Epithelial cell of alveolus of lung (primary cell): ENCODE results near the gene ABCD1. TPM values are rescaled to one million over a fixed set of nuclear protein-coding genes. Genes with fewer than 3 reads are reported as not detected.

Source experiments
- total RNA-seq: library from RNA; depleted of rRNA; stranded (reverse); fragments of >200 nt; gene quantifications from 2 replicates; pipeline ENCODE4 v1.2.1, GENCODE V29; 2015

ABCD1 gene
- 14.0 and 14.5 TPM in 2 replicates for total RNA-seq

DNA sequence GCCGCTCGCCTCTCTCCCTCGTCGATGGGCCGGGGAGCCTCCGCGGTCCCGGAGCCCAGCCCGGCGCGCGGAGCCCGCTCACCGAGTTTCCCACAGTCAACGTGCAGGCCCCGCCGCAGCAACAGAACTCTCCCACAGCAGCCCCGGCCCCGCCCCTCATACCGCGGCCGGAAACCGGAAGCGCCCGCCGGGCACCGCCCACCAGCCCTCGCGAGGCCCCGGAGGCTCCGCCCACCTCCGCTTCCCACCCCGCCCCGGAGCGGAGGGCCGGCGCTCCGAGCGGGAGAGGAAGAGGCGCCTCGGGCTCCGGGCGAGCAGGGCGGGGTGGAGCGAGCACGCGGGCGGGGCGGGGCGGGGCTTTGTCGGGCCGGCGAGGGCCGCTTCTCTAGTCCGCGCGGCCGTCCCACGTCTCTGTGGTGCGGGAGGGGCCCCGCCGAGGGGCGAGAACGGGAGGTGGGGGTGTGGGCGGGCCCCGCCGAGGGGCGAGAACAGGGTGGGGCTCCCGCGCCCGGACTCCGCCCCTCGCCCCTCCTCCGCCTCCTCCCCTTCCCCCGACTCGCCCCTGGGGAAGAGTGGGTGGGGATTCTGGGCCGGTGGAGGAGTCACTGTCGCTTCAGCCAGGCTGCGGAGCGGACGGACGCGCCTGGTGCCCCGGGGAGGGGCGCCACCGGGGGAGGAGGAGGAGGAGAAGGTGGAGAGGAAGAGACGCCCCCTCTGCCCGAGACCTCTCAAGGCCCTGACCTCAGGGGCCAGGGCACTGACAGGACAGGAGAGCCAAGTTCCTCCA is at the start of gene ABCD1, which contains the start of gene BCAP31:
Gene ABCD1 (plus strand): TSS at position 605 of the 787 bp plus-strand sequence. CDS start 411 bp downstream, outside the sequence.
Gene BCAP31 (minus strand): TSS at position 136 of the 787 bp plus-strand sequence. CDS start 1,143 bp downstream, outside the sequence.

DNA sequence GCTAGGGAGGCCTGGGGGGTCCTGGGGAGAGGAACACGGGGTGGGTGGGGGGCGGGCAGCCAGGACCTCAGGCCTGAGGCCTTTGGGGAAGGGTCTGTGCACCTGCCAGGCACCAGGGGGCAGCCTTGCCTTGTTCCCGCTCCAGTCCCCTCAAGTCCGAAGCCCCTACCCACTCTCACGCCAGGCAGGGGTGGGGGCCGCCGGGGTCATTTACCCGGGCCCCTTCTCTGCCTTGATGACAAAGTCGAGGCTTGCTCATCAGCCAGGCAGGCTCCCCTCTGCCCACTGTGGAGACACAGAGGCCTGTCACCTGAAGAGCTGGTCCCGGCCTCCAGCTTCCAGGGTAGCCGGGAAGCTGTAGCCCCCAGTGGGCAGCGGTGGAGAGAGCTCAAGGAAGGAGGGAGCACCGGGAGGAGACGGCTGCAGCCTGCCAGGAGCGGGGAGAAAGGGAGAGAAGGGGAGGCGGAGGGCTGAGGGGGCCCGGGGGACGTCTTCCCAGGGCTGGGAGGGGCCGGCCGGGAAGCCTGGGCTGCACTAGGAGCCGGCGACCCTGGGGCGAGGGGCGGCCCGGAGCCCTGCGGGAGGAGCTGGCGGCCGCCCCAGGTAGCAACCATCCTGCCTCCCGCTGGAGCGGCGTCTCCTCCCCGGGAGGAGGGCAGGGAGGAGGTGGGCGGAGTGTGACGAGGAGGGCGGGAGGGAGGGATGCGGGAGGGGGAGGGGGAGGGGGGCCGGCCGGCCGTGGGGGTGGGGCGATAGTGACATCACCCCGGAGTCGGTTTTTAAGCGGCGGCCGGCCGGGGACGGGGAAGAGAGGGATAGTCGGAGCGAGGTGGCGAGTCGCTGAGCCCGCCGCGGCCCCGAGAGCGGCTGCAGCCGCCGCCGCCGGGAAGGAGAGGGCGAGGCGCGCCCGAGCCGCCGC is 37.3 kb upstream of the ABCD1 start, which contains the start of gene SLC6A8:
Gene SLC6A8 (plus strand): TSS at position 806 of the 919 bp plus-strand sequence. CDS start 649 bp downstream, outside the sequence.

DNA sequence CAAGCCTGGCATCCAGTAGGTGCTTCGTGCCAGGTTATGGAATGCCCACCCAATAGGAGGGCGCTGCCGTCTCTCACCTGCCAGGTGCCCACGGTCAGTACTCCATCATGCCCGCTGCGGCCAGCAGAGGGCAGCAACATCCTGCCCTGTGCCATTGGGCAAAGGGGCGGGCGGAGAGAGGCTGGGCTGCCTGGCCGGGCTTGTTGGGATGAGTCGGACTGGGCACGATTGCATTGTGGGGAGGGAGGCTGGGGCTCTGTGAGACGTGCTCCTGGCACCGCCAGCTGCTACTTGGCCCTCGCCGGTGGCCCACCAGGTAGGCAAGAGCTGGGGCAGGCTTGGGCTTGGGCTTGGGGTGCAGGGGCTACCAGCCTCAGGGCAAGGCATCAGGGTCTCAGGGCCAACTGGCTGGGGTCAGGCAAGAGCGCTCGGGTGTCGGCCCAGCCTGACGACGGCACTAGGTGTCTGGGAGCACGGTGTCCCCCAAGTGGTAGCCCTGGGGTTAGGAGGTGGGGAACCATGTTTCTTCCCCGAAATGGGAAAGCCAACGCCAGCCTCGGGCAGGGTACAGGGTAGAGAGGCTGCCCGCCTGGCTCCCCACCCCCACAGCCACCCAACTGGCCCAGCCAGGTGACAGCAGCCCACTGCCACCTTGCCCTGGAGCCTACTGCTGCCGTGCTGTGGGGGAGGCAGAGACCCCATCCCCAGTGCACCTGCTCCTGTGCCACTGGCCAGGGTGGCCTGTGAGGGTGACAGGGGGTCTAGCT is 39.5 kb downstream of the ABCD1 start, which contains the start of gene PLXNB3:
Gene PLXNB3 (plus strand): TSS at position 261 of the 767 bp plus-strand sequence. CDS start 1,287 bp downstream, outside the sequence.

DNA sequence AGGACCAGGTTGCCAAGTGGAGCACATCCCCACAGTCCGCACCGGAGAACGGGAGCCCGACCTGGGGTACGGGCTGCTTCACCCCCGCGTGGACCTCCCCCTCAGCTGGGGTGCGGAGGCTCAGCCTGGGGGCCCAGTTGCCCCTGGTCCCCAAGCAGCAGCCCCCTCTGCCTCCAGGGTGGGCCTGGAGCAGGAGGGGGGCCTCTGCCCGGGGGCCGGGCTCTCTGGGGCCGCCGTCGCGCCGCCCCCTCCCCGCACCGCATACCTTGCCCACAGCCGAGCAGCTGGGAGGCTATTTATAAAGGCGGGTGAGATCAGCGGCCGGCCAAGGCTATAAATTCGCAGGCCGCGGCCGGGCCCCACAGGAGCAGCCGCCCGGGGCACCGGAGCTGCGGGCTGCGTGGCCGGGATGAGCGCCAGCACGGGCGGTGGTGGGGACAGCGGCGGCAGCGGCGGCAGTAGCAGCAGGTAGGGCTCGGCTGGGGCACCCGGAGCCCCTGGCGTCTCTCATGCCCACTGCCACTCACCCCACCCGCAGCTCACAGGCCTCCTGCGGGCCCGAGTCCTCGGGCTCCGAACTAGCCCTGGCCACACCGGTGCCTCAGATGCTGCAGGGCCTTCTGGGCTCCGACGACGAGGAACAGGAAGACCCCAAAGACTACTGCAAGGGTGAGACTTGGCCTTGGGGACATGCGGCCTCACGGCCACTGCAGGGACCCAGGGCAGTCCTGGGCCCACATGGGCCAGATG is 56.2 kb downstream of the ABCD1 start, which contains the start of gene SRPK3:
Gene SRPK3 (plus strand): TSS at position 364 of the 750 bp plus-strand sequence. CDS start 46 bp downstream, at position 410.

Other genes with a start within 250 kb of the ABCD1 start
- gene BGN, start 229.9 kb upstream of the ABCD1 start, total RNA-seq, result 37.9 and 67.1 TPM in 2 replicates
- gene ATP2B3, start 207.2 kb upstream of the ABCD1 start, total RNA-seq, result not detected in 2 replicates
- gene CCNQ, start 125.7 kb upstream of the ABCD1 start, total RNA-seq, result 20.4 and 40.1 TPM in 2 replicates
- gene DUSP9, start 77.7 kb upstream of the ABCD1 start, total RNA-seq, result 0.32 and 0.39 TPM in 2 replicates
- gene PNCK, start 51.0 kb upstream of the ABCD1 start, total RNA-seq, result 2.0 TPM in 1 of 2 replicates, not detected in the other
- 9.1 and 29.3 TPM in 2 replicates for gene SLC6A8, start 36.9 kb upstream of the ABCD1 start, total RNA-seq
- gene BCAP31, start 469 bp upstream of the ABCD1 start, total RNA-seq, result 76.3 and 111 TPM in 2 replicates
- 1.4 and 4.2 TPM in 2 replicates for gene PLXNB3, start 39.4 kb downstream of the ABCD1 start, total RNA-seq
- gene SRPK3, start 56.2 kb downstream of the ABCD1 start, total RNA-seq, result 0.13 and 0.24 TPM in 2 replicates
- gene IDH3G, start 69.5 kb downstream of the ABCD1 start, total RNA-seq, result 84.3 and 112 TPM in 2 replicates
- 302 and 438 TPM in 2 replicates for gene SSR4, start 69.8 kb downstream of the ABCD1 start, total RNA-seq
- gene PDZD4, start 105.7 kb downstream of the ABCD1 start, total RNA-seq, result 0.39 and 0.48 TPM in 2 replicates
- gene L1CAM, start 161.3 kb downstream of the ABCD1 start, total RNA-seq, result 0.56 and 1.8 TPM in 2 replicates
- gene AVPR2, start 179.8 kb downstream of the ABCD1 start, total RNA-seq, result not detected in 2 replicates
- 1.6 and 6.7 TPM in 2 replicates for gene ARHGAP4, start 201.4 kb downstream of the ABCD1 start, total RNA-seq
- gene NAA10, start 210.2 kb downstream of the ABCD1 start, total RNA-seq, result 81.6 and 104 TPM in 2 replicates
- gene RENBP, start 219.8 kb downstream of the ABCD1 start, total RNA-seq, result 0.52 and 3.3 TPM in 2 replicates
- 35.6 and 45.3 TPM in 2 replicates for gene HCFC1, start 247.0 kb downstream of the ABCD1 start, total RNA-seq
- 6.5 and 6.6 TPM in 2 replicates for gene TMEM187, start 247.9 kb downstream of the ABCD1 start, total RNA-seq